AG10803 (cell line): Measurements from ENCODE around the gene CAMKK1.

Source experiments
- DNase-seq: peaks from one replicate; pipeline ENCODE4 v3.0.0; 2010; ENCODE audit warnings: low read depth
- H3K4me3 ChIP-seq: 2 replicates; pipeline ENCODE4 v1.5.1; 2011; ENCODE audit warnings: mild to moderate bottlenecking, low read length, control low read depth
- CTCF ChIP-seq: conservative IDR thresholded peaks from 2 replicates; pipeline ENCODE4 v1.5.1; 2011; ENCODE audit warnings: mild to moderate bottlenecking, low read length, control low read depth, inconsistent platforms

The CAMKK1 gene

GRCh38 chr17:3917391-3917931 is 24.6 kb upstream of the CAMKK1 start:
- H3K4me3 ChIP-seq = no peak overlapping the region
- no peak for DNase-seq
- TF ChIP-seq CTCF = no peak

GRCh38 chr17:3916825-3917224 is 24.0 kb upstream of the CAMKK1 start:
- TF ChIP-seq CTCF = no peak
- no peak overlapping the region for H3K4me3 ChIP-seq
- no peak for DNase-seq

- no peak within 1 kb of the TSS for H3K4me3 ChIP-seq
- no peak for DNase-seq
- TF ChIP-seq CTCF = no peak
Measured at GRCh38 chr17:3915995-3916696, 23.3 kb upstream of the CAMKK1 start, which contains the start of gene P2RX1. Gene P2RX1, minus strand, starts transcription at chr17:3916465. Its CDS starts 240 bp downstream, at chr17:3916225.

- TF ChIP-seq CTCF = no peak
- no peak for DNase-seq
- H3K4me3 ChIP-seq = no peak overlapping the region
Measured at GRCh38 chr17:3915581-3915994, 22.7 kb upstream of the CAMKK1 start.

GRCh38 chr17:3914312-3914670 is 21.4 kb upstream of the CAMKK1 start:
- TF ChIP-seq CTCF = no peak
- no peak overlapping the region for H3K4me3 ChIP-seq
- no peak for DNase-seq

- DNase-seq = peak; percentile 56
- TF ChIP-seq CTCF = peak; percentile 96
- H3K4me3 ChIP-seq = no peak overlapping the region
Measured at GRCh38 chr17:3913531-3914311, 20.9 kb upstream of the CAMKK1 start.
